HEK293 (cell line): ENCODE results near the gene OIP5.

Source experiments
- CTCF ChIP-seq: fragments of 450-650 bp; formaldehyde crosslinking; IDR thresholded peaks from 2 replicates; pipeline ENCODE4 v1.5.1; 2016; ENCODE audit warnings: missing biosample characterization, missing genetic modification characterization
- EGR2 ChIP-seq: fragments of 450-650 bp; formaldehyde crosslinking; IDR thresholded peaks from 2 replicates; pipeline ENCODE4 v1.5.1; 2016; ENCODE audit warnings: low read depth, missing biosample characterization, missing genetic modification characterization
- PBX3 ChIP-seq: sonication (generic); formaldehyde crosslinking; IDR thresholded peaks from 2 replicates; pipeline ENCODE4 v1.8.1; 2022; ENCODE audit warnings: mild to moderate bottlenecking, moderate library complexity, missing genetic modification reagents
- ZBTB11 ChIP-seq: fragments of 450-650 bp; formaldehyde crosslinking; conservative IDR thresholded peaks from 2 replicates; pipeline ENCODE4 v1.5.1; 2016; ENCODE audit warnings: low read depth, missing biosample characterization, missing genetic modification characterization
- ZNF280D ChIP-seq: fragments of 450-650 bp; formaldehyde crosslinking; IDR thresholded peaks from 2 replicates; pipeline ENCODE4 v1.5.1; 2016; ENCODE audit warnings: missing biosample characterization, missing genetic modification characterization
- ZNF639 ChIP-seq: fragments of 450-650 bp; formaldehyde crosslinking; IDR thresholded peaks from 2 replicates; pipeline ENCODE4 v1.5.1; 2016; ENCODE audit warnings: missing biosample characterization, missing genetic modification characterization
- ZNF76 ChIP-seq: fragments of 450-650 bp; formaldehyde crosslinking; IDR thresholded peaks from 2 replicates; pipeline ENCODE4; 2016; ENCODE audit warnings: low read depth, missing biosample characterization, missing genetic modification characterization, borderline replicate concordance

- TF ChIP-seq ZBTB11 (tag by site-specific recombination) (no peak), CTCF (tag by site-specific recombination) (no peak), PBX3 (CRISPR knock-in tag) (no peak), EGR2 (no peak), ZNF280D (tag by site-specific recombination) (no peak), ZNF76 (tag by site-specific recombination) (no peak), ZNF639 (tag by site-specific recombination) (no peak)
These were observed 8.8 kb downstream of the OIP5 start for GRCh38 chr15:41323611-41324010.
